ENCODE results near the gene RNPS1. TPM values are rescaled to one million over a fixed set of nuclear protein-coding genes. Genes with fewer than 3 reads are reported as not detected.

The RNPS1 gene
- total RNA-seq, 1 donor from 2014 or later = 64.5 TPM

Other genes starting within 250 kb of the RNPS1 start
- gene NPW, start 248.3 kb downstream of the RNPS1 start, total RNA-seq = 0.33 and 0.46 TPM in 2 replicates
- gene NHERF2, start 241.2 kb downstream of the RNPS1 start, total RNA-seq = 53.2 and 76.2 TPM in 2 replicates
- 48.6 and 48.9 TPM in 2 replicates for gene NTHL1, start 220.3 kb downstream of the RNPS1 start, total RNA-seq
- 35.1 and 47.5 TPM in 2 replicates for gene TSC2, start 220.1 kb downstream of the RNPS1 start, total RNA-seq
- gene PKD1, start 132.2 kb downstream of the RNPS1 start, total RNA-seq = 35.4 and 39.8 TPM in 2 replicates
- gene RAB26, start 119.5 kb downstream of the RNPS1 start, total RNA-seq = 0.46 and 1.1 TPM in 2 replicates
- 88.8 and 95.7 TPM in 2 replicates for gene TRAF7, start 112.3 kb downstream of the RNPS1 start, total RNA-seq
- 0.04 and 0.26 TPM in 2 replicates for gene CASKIN1, start 71.5 kb downstream of the RNPS1 start, total RNA-seq
- 26.4 and 32.1 TPM in 2 replicates for gene MLST8, start 62.7 kb downstream of the RNPS1 start, total RNA-seq
- 1.1 and 6.5 TPM in 2 replicates for gene BRICD5, start 57.3 kb downstream of the RNPS1 start, total RNA-seq
- gene PGP, start 53.3 kb downstream of the RNPS1 start, total RNA-seq = 19.3 and 25.8 TPM in 2 replicates
- gene E4F1, start 44.5 kb downstream of the RNPS1 start, total RNA-seq = 30.3 and 34.0 TPM in 2 replicates
- gene DNASE1L2, start 31.7 kb downstream of the RNPS1 start, total RNA-seq = 0.26 and 0.85 TPM in 2 replicates
- 35.1 and 35.3 TPM in 2 replicates for gene ECI1, start 16.5 kb downstream of the RNPS1 start, total RNA-seq
- gene ABCA3, start 72.6 kb upstream of the RNPS1 start, total RNA-seq = 26.2 and 31.5 TPM in 2 replicates
- gene CCNF, start 161.3 kb upstream of the RNPS1 start, total RNA-seq = 32.3 and 60.7 TPM in 2 replicates
- 6.6 and 9.5 TPM in 2 replicates for gene TEDC2, start 192.0 kb upstream of the RNPS1 start, total RNA-seq
- not detected in 2 replicates for gene NTN3, start 203.2 kb upstream of the RNPS1 start, total RNA-seq
- 12.8 and 20.1 TPM in 2 replicates for gene TBC1D24, start 207.0 kb upstream of the RNPS1 start, total RNA-seq
- gene ATP6V0C, start 245.8 kb upstream of the RNPS1 start, total RNA-seq = 8.8 and 9.6 TPM in 2 replicates

Measured in pulmonary artery endothelial cell (primary cell).